NCI-H82 treated with DMSO at 0.1 percent for 48 hours (cell line): Measurements from ENCODE around the gene SULF2.

ENCODE experiments used
- DNase-seq: peaks from one replicate; lab custom pipeline; 2025; ENCODE audit not compliant: unreplicated experiment; lab: John Stamatoyannopoulos, UW

The SULF2 gene

DNA sequence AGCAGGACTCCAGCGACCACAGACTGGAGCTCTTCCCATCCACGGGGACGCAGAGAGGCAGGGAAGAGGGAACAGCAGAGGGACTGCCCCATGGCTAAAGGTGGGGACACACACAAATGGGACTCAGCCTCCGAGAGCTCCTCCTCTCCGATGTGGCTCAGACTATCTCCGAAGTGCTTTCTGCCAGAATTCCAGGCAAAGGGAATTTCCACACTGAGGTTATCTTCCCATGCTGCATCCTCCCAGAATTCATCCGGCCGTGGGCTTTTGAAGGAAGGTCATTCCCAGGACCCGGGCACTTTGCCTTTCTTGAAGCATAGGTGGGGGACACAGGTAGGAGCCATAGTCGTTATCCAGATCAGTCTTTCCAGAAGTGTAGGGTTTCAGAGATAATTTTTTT is 67.9 kb downstream of the SULF2 start:
- DNase-seq = no peak

GRCh38 chr20:47713878-47714450 is 71.3 kb downstream of the SULF2 start:
- no peak for DNase-seq

GRCh38 chr20:47713163-47713562 is 72.1 kb downstream of the SULF2 start:
- DNase-seq = no peak

DNA sequence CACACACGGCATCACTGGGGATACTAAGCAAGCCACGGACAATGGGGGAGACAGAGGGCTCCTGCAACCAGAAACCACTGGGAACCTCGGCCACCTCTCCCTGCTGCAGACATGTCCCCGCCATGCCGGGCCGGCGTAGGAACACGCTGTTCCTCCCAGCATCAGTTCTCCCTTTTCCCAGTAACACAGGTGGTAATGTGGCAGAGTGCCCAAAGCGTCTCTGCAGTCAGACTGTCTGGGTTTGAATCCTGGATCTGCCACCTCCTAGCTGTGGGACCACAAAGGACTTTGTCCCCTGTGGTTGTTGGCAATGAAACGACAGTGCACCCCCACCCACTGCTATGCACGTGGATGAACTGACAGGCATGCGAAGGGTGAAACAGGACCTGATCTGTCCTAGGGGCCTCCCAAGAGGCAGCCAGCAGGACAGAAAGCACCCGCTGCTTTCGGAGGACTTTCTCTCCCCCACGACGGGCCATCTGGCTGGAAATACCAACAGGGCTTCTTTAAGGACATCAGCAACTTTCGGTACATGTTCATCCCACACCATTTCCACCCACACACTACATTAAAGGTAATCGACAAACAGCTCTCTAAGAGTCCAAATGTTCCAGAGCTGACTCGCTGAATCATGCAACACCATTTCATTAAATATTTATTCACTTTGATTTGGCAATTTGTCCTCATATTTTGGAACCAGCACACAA is 74.1 kb downstream of the SULF2 start:
- DNase-seq = no peak

DNA sequence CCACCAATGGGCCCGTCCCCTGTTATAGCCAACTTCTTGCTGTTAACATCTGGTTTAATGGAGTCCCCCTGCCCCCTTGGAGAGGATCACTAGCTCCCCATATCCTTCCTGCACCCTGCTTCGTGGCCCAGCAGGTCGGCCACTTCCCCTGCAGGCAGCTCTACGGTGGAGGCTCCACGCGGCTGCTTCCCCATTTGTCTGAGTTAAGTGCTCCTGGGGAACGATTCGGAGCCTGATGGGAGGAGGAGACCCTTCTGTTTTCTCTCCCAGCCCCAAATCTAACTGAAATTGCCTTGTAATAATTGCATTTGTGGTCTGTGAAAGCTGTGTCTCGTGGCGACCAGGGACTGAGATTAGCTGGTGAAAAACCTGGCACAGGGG is 74.6 kb downstream of the SULF2 start:
- DNase-seq = no peak

- DNase-seq = peak; percentile 87
Observed at GRCh38 chr20:47708953-47709833, 76.1 kb downstream of the SULF2 start.

- no peak for DNase-seq
Observed at GRCh38 chr20:47708140-47708807, 77.0 kb downstream of the SULF2 start.

DNA sequence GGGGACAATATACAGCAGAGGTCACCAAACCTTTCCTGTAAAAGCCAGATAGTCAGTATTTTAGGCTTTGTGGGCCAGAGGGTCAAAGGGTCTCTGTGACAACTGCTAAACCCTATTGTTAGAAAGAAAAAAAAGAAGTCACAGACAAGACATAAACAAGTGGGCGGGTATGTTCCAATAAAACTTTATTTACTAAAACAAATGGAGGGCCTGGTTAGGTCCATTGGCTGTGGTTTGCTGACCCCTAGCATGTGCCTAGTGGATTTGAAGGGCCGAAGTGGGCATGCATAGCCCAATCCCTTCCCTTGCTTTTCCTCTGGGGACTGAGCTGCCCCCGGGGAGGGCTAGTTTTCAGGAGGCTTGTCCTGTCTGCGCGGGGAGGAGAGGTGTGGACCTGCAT is 78.9 kb downstream of the SULF2 start:
- no peak for DNase-seq

DNA sequence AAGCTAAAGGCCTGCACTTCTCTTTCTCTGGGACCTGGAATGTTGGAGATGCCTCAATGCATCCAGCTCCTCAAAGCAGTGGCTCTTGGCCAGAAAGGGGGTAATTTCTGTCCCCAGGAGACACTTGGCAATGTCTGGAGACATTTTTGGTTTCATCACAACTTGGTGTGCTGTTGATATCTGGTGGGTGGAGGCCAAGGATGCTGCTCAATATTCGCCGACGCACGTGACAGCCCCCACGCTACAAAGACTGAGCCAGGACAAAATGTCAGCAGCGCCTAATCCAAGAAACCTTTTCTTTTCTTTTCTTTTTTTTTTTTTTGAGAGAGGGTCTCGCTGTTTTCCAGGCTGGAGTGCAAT is 79.8 kb downstream of the SULF2 start:
- DNase-seq = no peak

- no peak for DNase-seq
Observed at GRCh38 chr20:47704746-47705496, 80.4 kb downstream of the SULF2 start.

GRCh38 chr20:47703748-47704147 is 81.5 kb downstream of the SULF2 start:
- DNase-seq = no peak

DNA sequence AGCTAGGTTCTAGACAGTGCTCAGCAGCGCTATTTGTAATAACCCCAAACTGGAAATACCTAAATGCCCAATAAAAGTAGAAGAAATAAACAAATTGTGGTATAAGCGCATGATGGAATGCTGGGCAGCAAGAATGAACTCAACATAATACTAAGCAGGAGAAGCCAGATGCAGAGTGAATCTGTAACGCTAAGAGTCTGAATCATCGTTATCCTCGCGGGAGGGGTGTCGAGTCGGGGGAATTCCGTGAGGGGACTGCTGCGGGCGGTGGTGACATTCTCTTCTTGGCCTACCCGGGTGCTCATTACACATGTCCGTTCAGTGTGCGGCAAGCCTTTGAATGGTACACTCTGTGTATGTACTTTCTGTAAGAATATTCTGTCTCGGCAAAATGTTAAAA is 83.7 kb downstream of the SULF2 start:
- no peak for DNase-seq

DNA sequence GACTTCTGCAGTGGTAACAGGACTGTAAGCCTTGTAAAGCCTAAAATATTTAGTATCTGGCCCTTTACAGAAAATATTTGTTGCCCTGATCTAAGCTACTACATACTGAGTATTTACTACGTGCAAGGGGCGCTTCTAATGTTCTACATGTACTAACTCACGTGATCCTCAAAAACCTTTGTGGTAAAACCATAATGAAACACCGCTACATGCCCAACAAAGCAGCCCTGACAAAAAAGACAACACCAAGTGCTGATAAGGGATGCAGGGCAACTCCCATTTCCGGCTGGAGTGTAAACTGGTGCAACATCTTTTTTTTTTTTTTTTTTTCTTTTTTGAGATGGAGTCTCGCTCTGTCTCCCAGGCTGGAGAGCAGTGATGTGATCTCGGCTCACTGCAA is 85.0 kb downstream of the SULF2 start:
- DNase-seq = no peak

GRCh38 chr20:47699818-47700217 is 85.5 kb downstream of the SULF2 start:
- no peak for DNase-seq

DNA sequence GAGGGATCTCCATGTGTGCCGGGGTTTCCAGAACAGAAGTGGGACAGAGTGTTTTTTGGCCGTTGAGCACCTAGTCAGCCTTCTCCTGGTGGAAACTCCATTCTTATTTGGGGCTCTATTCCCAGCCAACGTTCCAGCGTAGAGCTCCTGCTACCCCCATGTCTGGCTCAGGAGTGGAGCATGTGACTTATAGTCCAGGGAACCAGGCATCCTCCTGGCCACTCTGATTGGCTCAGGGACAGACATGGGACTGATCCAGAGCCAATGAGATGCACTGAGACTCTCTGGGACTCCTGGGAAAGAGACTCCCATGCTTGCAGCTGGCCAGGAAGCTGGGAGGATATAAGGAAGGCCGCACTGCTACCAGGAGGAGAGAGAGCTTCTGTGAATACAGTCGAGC is 87.1 kb downstream of the SULF2 start:
- DNase-seq = no peak

DNA sequence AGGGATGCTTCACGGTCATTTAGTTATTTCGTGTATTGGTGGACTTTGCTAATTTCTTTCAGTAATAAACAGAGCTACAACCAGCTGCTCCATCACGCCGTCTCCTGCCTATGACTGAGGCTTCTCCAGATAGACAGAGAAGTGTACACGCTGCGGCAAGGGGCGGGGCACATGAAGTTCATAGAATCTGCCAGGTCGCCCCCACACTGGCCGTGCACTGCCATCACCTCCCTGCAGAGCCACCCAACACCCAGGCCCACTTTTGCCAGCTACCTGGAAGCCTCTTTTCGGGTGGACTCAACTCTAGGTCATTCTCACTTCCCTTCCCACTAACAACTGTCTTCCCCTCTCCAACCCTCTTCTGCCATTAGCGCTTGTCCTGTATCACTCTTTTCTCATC is 88.4 kb downstream of the SULF2 start:
- DNase-seq = no peak

- DNase-seq = no peak
Observed at GRCh38 chr20:47694021-47694818, 91.1 kb downstream of the SULF2 start.

DNA sequence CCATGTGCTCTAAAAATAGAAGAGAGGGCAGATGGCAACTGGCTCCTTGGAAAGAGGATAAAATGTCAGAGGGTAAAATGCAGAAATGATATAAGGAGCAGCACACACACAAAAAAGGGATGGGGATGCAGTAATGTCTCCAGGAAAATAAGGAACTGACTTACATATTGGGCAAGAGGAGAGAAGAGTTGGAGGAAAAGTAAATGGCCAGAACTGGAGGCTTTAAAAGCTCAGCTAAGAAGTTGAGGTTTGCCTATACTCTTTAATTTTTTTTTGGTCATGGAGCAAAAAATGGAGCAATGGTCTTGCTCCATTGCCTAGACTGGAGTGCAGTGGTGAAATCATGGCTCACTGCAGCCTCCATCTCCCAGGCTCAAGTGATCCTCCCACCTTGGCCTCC is 93.7 kb downstream of the SULF2 start:
- no peak for DNase-seq

- no peak for DNase-seq
Observed at GRCh38 chr20:47689731-47690130, 95.5 kb downstream of the SULF2 start.
